H9 (cell line): ENCODE measurements around the gene ZNF8. TPM values are rescaled to one million over a fixed set of nuclear protein-coding genes. Genes with fewer than 3 reads are reported as not detected.

ENCODE experiments used
- DNase-seq: peaks from one replicate; pipeline ENCODE4 v3.0.0-alpha.2; 2017
- H2AFZ ChIP-seq: one replicate; pipeline ENCODE4 v1.6.1; 2013; ENCODE audit warnings: mild to moderate bottlenecking, low read length, control low read depth, moderate library complexity
- H2AK5ac ChIP-seq: 2 replicates; pipeline ENCODE4 v1.6.1; 2013; ENCODE audit warnings: low read length, control low read depth, mixed read lengths; ENCODE audit not compliant: insufficient read length
- H2BK120ac ChIP-seq: one replicate; pipeline ENCODE4 v1.6.1; 2013; ENCODE audit warnings: low read depth, mild to moderate bottlenecking, low read length, control low read depth, inconsistent platforms; ENCODE audit not compliant: poor library complexity, severe bottlenecking
- H2BK12ac ChIP-seq: 2 replicates; pipeline ENCODE4 v1.6.1; 2013; ENCODE audit warnings: low read length, control low read depth, mixed read lengths, low read depth; ENCODE audit not compliant: insufficient read length
- H2BK15ac ChIP-seq: 2 replicates; pipeline ENCODE4 v1.6.1; 2013; ENCODE audit warnings: low read depth, low read length, control low read depth
- H2BK20ac ChIP-seq: one replicate; pipeline ENCODE4 v1.6.1; 2013; ENCODE audit warnings: low read depth, mild to moderate bottlenecking, low read length, control low read depth, inconsistent platforms; ENCODE audit not compliant: poor library complexity, severe bottlenecking
- H2BK5ac ChIP-seq: 2 replicates; pipeline ENCODE4 v1.6.1; 2013; ENCODE audit warnings: low read length, control low read depth, mixed read lengths; ENCODE audit not compliant: insufficient read length
- H3K14ac ChIP-seq: 2 replicates; pipeline ENCODE4 v1.6.1; 2013; ENCODE audit warnings: low read length, control low read depth; ENCODE audit not compliant: insufficient read depth
- H3K18ac ChIP-seq: 2 replicates; pipeline ENCODE4 v1.6.1; 2013; ENCODE audit warnings: low read depth, mild to moderate bottlenecking, mixed read lengths, low read length, control low read depth; ENCODE audit not compliant: insufficient read length
- H3K23ac ChIP-seq: 2 replicates; pipeline ENCODE4 v1.6.1; 2013; ENCODE audit warnings: low read length, control low read depth, mixed read lengths, low read depth; ENCODE audit not compliant: insufficient read length
- H3K23me2 ChIP-seq: 2 replicates; pipeline ENCODE4 v1.6.1; 2013; ENCODE audit warnings: low read depth, mild to moderate bottlenecking, mixed read lengths, low read length, control low read depth; ENCODE audit not compliant: insufficient read length, poor library complexity, severe bottlenecking
- H3K27ac ChIP-seq: 2 replicates; pipeline ENCODE4 v1.5.1; 2013; ENCODE audit warnings: low read length, control low read depth, mixed read lengths, low read depth; ENCODE audit not compliant: insufficient read length
- H3K27me3 ChIP-seq: 2 replicates; pipeline ENCODE4 v1.6.1; 2013; ENCODE audit warnings: low read length, control low read depth, inconsistent platforms; ENCODE audit not compliant: insufficient read depth
- H3K4ac ChIP-seq: 2 replicates; pipeline ENCODE4 v1.6.1; 2013; ENCODE audit warnings: low read depth, mild to moderate bottlenecking, control low read depth, inconsistent platforms, low read length, moderate library complexity
- H3K4me1 ChIP-seq: 2 replicates; pipeline ENCODE4 v1.6.1; 2013; ENCODE audit warnings: low read length, control low read depth, inconsistent platforms; ENCODE audit not compliant: insufficient read depth
- H3K4me2 ChIP-seq: 2 replicates; pipeline ENCODE4 v1.6.1; 2013; ENCODE audit warnings: low read length, control low read depth, mixed read lengths; ENCODE audit not compliant: insufficient read length, insufficient read depth
- H3K56ac ChIP-seq: 2 replicates; pipeline ENCODE4 v1.6.1; 2013; ENCODE audit warnings: low read depth, mild to moderate bottlenecking, mixed read lengths, low read length, control low read depth; ENCODE audit not compliant: insufficient read length
- H3K79me1 ChIP-seq: 2 replicates; pipeline ENCODE4 v1.6.1; 2013; ENCODE audit warnings: low read depth, mild to moderate bottlenecking, moderate library complexity, low read length, control low read depth, inconsistent platforms; ENCODE audit not compliant: insufficient read depth, poor library complexity, severe bottlenecking
- H3K79me2 ChIP-seq: 2 replicates; pipeline ENCODE4 v1.6.1; 2013; ENCODE audit warnings: low read length, control low read depth, inconsistent platforms; ENCODE audit not compliant: insufficient read depth
- H3K9ac ChIP-seq: 2 replicates; pipeline ENCODE4 v1.6.1; 2013; ENCODE audit warnings: low read length, control low read depth, mixed read lengths; ENCODE audit not compliant: insufficient read length; ENCODE audit errors: extremely low read depth
- H3K9me3 ChIP-seq: one replicate; pipeline ENCODE4 v1.6.1; 2013; ENCODE audit warnings: low read depth, low read length, inconsistent platforms; ENCODE audit not compliant: control insufficient read depth
- H3T11ph ChIP-seq: one replicate; pipeline ENCODE4 v1.6.1; 2013; ENCODE audit warnings: mild to moderate bottlenecking, low read length, control low read depth, inconsistent platforms
- H4K20me1 ChIP-seq: one replicate; pipeline ENCODE4 v1.6.1; 2013; ENCODE audit not compliant: control insufficient read depth, insufficient read length, insufficient read depth
- H4K5ac ChIP-seq: 2 replicates; pipeline ENCODE4 v1.6.1; 2013; ENCODE audit warnings: low read depth, mild to moderate bottlenecking, mixed read lengths, low read length, control low read depth; ENCODE audit not compliant: insufficient read length
- H4K8ac ChIP-seq: replicated peaks from 2 replicates; pipeline ENCODE4 v1.6.1; 2013; ENCODE audit warnings: low read length, control low read depth, mixed read lengths, low read depth; ENCODE audit not compliant: insufficient read length
- H4K91ac ChIP-seq: 2 replicates; pipeline ENCODE4 v1.6.1; 2013; ENCODE audit warnings: low read depth, mild to moderate bottlenecking, moderate library complexity, mixed read lengths, low read length, control low read depth; ENCODE audit not compliant: insufficient read length
- H3K27ac Mint-ChIP-seq, 3 experiments: 2 replicates in 2 of 3; 3 replicates in 1 of 3; pipeline ENCODE4 v1.8.0; 2020 to 2021; ENCODE audit warnings: mixed read lengths in 3 of 3, mild to moderate bottlenecking in 1 of 3, moderate library complexity in 1 of 3
- H3K27me3 Mint-ChIP-seq: 2 replicates; pipeline ENCODE4 v1.8.0; 2021; ENCODE audit warnings: low read depth, mild to moderate bottlenecking, moderate library complexity, mixed read lengths
- H3K36me3 Mint-ChIP-seq, 3 experiments: 2 replicates in 2 of 3; 3 replicates in 1 of 3; pipeline ENCODE4 v1.8.0; 2020 to 2021; ENCODE audit warnings: low read depth in 3 of 3, mixed read lengths in 3 of 3; ENCODE audit not compliant: insufficient read depth in 1 of 3
- H3K4me1 Mint-ChIP-seq, 2 experiments: 2 replicates each; pipeline ENCODE4 v1.8.0; 2020; ENCODE audit warnings: mixed read lengths in 2 of 2
- H3K4me3 Mint-ChIP-seq, 2 experiments: 2 replicates in 1 of 2; 3 replicates in 1 of 2; pipeline ENCODE4 v1.8.0; 2020 to 2021; ENCODE audit warnings: mild to moderate bottlenecking in 2 of 2, mixed read lengths in 2 of 2, moderate library complexity in 1 of 2
- H3K9me3 Mint-ChIP-seq, 2 experiments: 2 replicates in 1 of 2; 3 replicates in 1 of 2; pipeline ENCODE4 v1.8.0; 2020; ENCODE audit warnings: mild to moderate bottlenecking in 2 of 2, mixed read lengths in 2 of 2, moderate library complexity in 1 of 2
- CTCF ChIP-seq: fragments of 200-600 bp; sonication (generic); conservative IDR thresholded peaks from 3 replicates; pipeline ENCODE4 v1.8.0; 2021; ENCODE audit warnings: antibody characterized with exemption, mild to moderate bottlenecking
- WGBS: extraction: QIAGEN DNeasy Blood & Tissue Kit; methylation state at CpG from one replicate; pipeline ENCODE4 v1.1.7; 2013; ENCODE audit warnings: missing lambda C conversion rate, low lambda C conversion rate, mixed read lengths; ENCODE audit not compliant: insufficient read length; ENCODE audit errors: extremely low coverage; 5-methylcytosine and 5-hydroxymethylcytosine counted together
- total RNA-seq: library from RNA; stranded (reverse); gene quantifications from 2 replicates; pipeline ENCODE4 v1.2.1, GENCODE V29; 2021

ZNF8 gene
- total RNA-seq, 1 experiment from 2014 or later: 17.3 TPM

- H3K9me3 Mint-ChIP-seq: no peaks in the 10 kb centered on the region
Observed at GRCh38 chr19:58351558-58351878, 72.8 kb downstream of the ZNF8 start.

More at GRCh38 chr19:58351558-58351878, 72.8 kb downstream of the ZNF8 start:
- H3K4me1 ChIP-seq: no peaks in the 10 kb centered on the region
- H2BK5ac ChIP-seq: no peak overlapping the region
- TF ChIP-seq CTCF: no peak
- no peak overlapping the region for H3T11ph ChIP-seq
- H3K18ac ChIP-seq: no peak overlapping the region
- H3K4ac ChIP-seq: no peak overlapping the region
- no peak overlapping the region for H4K91ac ChIP-seq
- no peaks in the 10 kb centered on the region for H3K79me1 ChIP-seq
- H2BK20ac ChIP-seq: no peak overlapping the region
- Mint-ChIP-seq H3K4me1 (peaks cover 0 to 6% of the 10 kb centered on the region in 2 experiments; a peak in 2 of 4 replicates), H3K4me3 (no peak overlapping the region), H3K27ac (no peak overlapping the region), H3K36me3 (peaks cover 0 to 4% (median 2%) of the 10 kb centered on the region in 3 experiments; a peak in 4 of 7 replicates), H3K27me3 (peaks cover 4% of the 10 kb centered on the region)
- no peaks in the 10 kb centered on the region for H3K79me2 ChIP-seq
- no peak for DNase-seq
- no peak overlapping the region for H3K14ac ChIP-seq
- no peak overlapping the region for H2BK12ac ChIP-seq
- H3K23ac ChIP-seq: no peak overlapping the region
- peaks cover 6% of the 10 kb centered on the region for H3K23me2 ChIP-seq
- no peak overlapping the region for H3K56ac ChIP-seq
- no peak overlapping the region for H4K5ac ChIP-seq
- no peaks in the 10 kb centered on the region for H3K9me3 ChIP-seq
- no peak overlapping the region for H3K27ac ChIP-seq
- no CpG with 5 or more reads among the region's 9 CpGs for WGBS
- H3K27me3 ChIP-seq: no peaks in the 10 kb centered on the region
- H2AFZ ChIP-seq: no peak overlapping the region
- no peak overlapping the region for H2BK15ac ChIP-seq
- H3K4me2 ChIP-seq: no peak overlapping the region
- no peak overlapping the region for H3K9ac ChIP-seq
- H2AK5ac ChIP-seq: no peak overlapping the region
- no peak overlapping the region for H2BK120ac ChIP-seq
- no peaks in the 10 kb centered on the region for H4K20me1 ChIP-seq
- H4K8ac ChIP-seq: no peak overlapping the region
